ENCODE results near the gene STIM1.
"Not testable (repeated sequence)": the region's sequence is repeated elsewhere in the genome, so short reads cannot be mapped to it uniquely, and the experiment has no call there.

The STIM1 gene

GRCh38 chr11:4115128-4115527 is 259.7 kb downstream of the STIM1 start:
- no peak for DNase-seq (ENCODE audit: low spot score)

- no peak for DNase-seq (ENCODE audit: low spot score)
Measured at GRCh38 chr11:4118107-4118506, 262.6 kb downstream of the STIM1 start.

DNA sequence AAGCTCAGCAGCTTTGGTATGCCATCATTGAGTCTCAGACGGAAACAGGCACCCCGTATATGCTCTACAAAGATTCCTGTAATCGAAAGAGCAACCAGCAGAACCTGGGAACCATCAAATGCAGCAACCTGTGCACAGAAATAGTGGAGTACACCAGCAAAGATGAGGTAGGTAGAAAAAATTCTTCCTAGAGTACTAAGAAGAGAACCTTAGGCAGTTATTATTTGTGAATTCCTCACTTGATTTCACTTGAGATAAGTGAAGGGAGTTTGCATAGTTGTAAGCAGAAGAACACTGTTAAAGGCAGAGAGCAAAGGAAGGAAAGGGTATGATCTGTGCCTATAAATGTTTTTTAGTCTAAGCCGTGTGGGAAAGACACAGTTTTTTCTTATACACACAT is 267.8 kb downstream of the STIM1 start:
- no peak for DNase-seq (ENCODE audit: low spot score)

DNA sequence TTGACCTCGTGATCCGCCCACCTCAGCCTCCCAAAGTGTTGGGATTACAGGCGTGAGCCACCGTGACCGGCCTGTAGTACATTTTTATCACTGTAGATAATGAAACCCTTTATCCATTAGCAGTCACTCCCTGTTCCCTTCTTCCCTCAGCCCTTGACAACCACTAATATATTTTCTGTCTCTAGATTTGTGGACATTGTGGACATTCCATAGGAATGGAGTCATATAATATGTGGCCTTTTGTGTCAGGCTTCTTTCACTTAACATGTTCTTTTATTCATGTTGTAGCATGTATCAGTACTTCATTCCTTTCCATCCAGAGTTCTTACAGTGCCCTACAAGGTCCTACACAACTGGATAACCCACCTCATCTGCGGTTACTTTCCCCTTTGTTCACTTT is 269.7 kb downstream of the STIM1 start:
- no peak for DNase-seq (ENCODE audit: low spot score)

GRCh38 chr11:4127357-4127756 is 271.9 kb downstream of the STIM1 start:
- DNase-seq (ENCODE audit: low spot score), result no peak

DNA sequence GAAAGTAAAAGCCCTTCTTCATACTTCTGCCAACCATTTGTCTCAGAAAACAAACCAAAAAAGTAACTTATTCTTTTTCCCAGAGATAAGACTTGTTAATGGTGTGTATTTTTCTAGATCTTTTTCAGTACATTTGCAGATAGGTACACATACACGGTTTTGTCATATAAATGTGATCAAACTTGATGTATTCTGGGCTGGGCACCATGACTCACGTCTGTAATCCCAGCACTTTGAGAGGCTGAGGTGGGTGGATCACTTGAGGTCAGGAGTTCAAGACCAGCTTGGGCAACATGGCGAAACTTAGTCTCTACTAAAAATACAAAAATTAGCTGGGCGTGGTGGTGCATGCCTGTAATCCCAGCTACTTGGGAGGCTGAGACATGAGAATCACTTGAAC is 274.8 kb downstream of the STIM1 start:
- not testable (repeated sequence) for DNase-seq (ENCODE audit: low spot score)

DNA sequence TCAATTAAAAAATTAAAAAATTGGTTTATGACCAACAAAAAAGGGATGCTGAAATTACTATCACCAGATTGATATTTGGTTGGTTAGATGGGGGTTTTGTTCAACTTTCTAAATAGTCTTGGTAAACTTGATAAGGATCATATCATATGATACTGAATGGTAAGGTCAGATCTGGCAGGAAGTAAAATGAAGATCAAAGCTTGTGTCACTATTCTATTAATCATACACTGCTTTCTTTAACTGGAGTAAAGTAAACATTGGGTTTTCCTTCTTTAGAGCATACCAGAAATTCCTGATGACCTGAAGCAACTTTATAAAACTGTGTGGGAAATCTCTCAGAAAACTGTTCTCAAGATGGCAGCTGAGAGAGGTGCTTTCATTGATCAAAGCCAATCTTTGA is 279.3 kb downstream of the STIM1 start:
- no peak for DNase-seq (ENCODE audit: low spot score)

GRCh38 chr11:4138497-4138896 is 283.0 kb downstream of the STIM1 start:
- DNase-seq (ENCODE audit: low spot score), result no peak

DNA sequence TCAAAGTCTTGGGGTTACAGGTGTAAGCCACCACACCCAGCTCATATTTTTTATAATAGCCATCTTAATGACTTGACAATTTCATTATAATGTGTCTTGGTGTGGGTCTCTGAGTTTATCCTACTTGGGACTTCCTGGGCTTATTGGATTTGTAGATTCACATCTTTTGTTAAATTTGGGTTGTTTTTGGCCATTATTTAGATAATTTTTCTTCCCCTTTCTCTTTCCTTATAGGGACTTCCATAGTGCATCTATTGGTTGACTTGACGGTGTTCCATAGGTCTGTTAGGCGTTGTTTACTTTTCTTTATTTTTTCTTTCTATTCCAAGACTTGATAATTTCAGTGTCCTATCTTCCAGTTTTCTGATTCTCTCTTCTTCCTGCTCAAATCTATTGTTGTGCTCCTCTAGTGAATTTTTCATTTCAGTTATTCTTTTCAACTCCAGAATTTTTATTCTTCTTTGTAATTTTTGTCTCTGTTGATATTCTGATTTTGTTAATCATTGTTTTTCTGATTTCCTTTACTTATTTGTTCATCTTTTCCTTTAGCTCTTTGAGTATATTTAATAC is 284.7 kb downstream of the STIM1 start:
- DNase-seq (ENCODE audit: low spot score), result no peak
